CD4-positive, alpha-beta memory T cell (primary cell): ENCODE measurements around the gene PRDM5. TPM values are rescaled to one million over a fixed set of nuclear protein-coding genes. Genes with fewer than 3 reads are reported as not detected.

Source experiments
- CTCF ChIA-PET: fragments of 350-600 bp; sonication (Branson Sonifier 250); formaldehyde crosslinking; loops from one replicate; lab custom pipeline; 2021; ENCODE audit warnings: inconsistent platforms; ENCODE audit not compliant: partially characterized antibody; lab: Charles Lee
- POLR2A ChIA-PET: fragments of 350-600 bp; sonication (Branson Sonifier 250); formaldehyde crosslinking; loops from one replicate; lab custom pipeline; 2021; ENCODE audit not compliant: partially characterized antibody; lab: Charles Lee
- DNase-seq, 5 donors: peaks; one replicate each; pipeline versions ENCODE4 v3.0.0 to v3.0.0-alpha.2; 2020 to 2022; ENCODE audit warnings: mixed read lengths in 1 of 5
- H3K27ac ChIP-seq: one replicate; pipeline ENCODE4 v1.7.0; 2013; ENCODE audit warnings: low read depth, low read length
- H3K27me3 ChIP-seq: 2 replicates; pipeline ENCODE4 v1.7.0; 2013; ENCODE audit warnings: mild to moderate bottlenecking, low read length, moderate library complexity; ENCODE audit not compliant: insufficient read depth
- H3K36me3 ChIP-seq: 2 replicates; pipeline ENCODE4 v1.7.0; 2013; ENCODE audit warnings: mild to moderate bottlenecking, low read length, moderate library complexity; ENCODE audit not compliant: insufficient read depth
- H3K4me1 ChIP-seq: 2 replicates; pipeline ENCODE4 v1.7.0; 2013; ENCODE audit warnings: mild to moderate bottlenecking, low read length, moderate library complexity; ENCODE audit not compliant: insufficient read depth
- H3K4me3 ChIP-seq, 2 donors: one replicate each; pipeline ENCODE4 v1.7.0; 2013; ENCODE audit warnings: low read length in 2 of 2, mild to moderate bottlenecking in 1 of 2
- H3K9me3 ChIP-seq, 2 donors: one replicate each; pipeline ENCODE4 v1.7.0; 2013; ENCODE audit warnings: low read length in 2 of 2, control low read depth in 1 of 2; ENCODE audit not compliant: control insufficient read depth in 1 of 2
- H3K27ac Mint-ChIP-seq, 7 donors: one replicate each; pipeline ENCODE4 v1.8.0; 2020 to 2021; ENCODE audit warnings: mixed read lengths in 7 of 7, mild to moderate bottlenecking in 6 of 7, inconsistent platforms in 3 of 7, moderate library complexity in 3 of 7
- H3K27me3 Mint-ChIP-seq, 2 donors: one replicate each; pipeline ENCODE4 v1.8.0; 2020 to 2021; ENCODE audit warnings: mixed read lengths in 2 of 2
- H3K36me3 Mint-ChIP-seq, 2 donors: one replicate each; pipeline ENCODE4 v1.8.0; 2020 to 2021; ENCODE audit warnings: mixed read lengths in 2 of 2, inconsistent platforms in 1 of 2, mild to moderate bottlenecking in 1 of 2
- H3K4me1 Mint-ChIP-seq, 4 donors: one replicate each; pipeline ENCODE4 v1.8.0; 2020 to 2021; ENCODE audit warnings: mixed read lengths in 4 of 4, mild to moderate bottlenecking in 1 of 4
- H3K4me3 Mint-ChIP-seq, 8 donors: one replicate each; pipeline ENCODE4 v1.8.0; 2020 to 2021; ENCODE audit warnings: mixed read lengths in 8 of 8, mild to moderate bottlenecking in 7 of 8, moderate library complexity in 6 of 8, inconsistent platforms in 3 of 8
- H3K9me3 Mint-ChIP-seq, 8 donors: one replicate each; pipeline ENCODE4 v1.8.0; 2020 to 2021; ENCODE audit warnings: mixed read lengths in 8 of 8, mild to moderate bottlenecking in 5 of 8, inconsistent platforms in 3 of 8, moderate library complexity in 1 of 8
- intact Hi-C: fragments of 100-400 bp; cut with micrococcal nuclease; formaldehyde crosslinking; loops from one replicate; pipeline ENCODE4 v1.15.1; 2023
- polyA plus RNA-seq, 2 donors: library from polyadenylated mRNA; unstranded; fragments of 300-500 nt; fragmentation: Illumina TruSeq; gene quantifications; one replicate each; pipeline ENCODE4 v1.2.3, GENCODE V29; 2021
- total RNA-seq, 2 experiments: library from RNA; stranded (reverse); gene quantifications; one replicate each; pipeline ENCODE4 v1.2.3, GENCODE V29; 2021

The PRDM5 gene
- total and polyA plus RNA-seq, 4 experiments from 2014 or later: 0.24 to 0.84 (median 0.36) TPM

- Histone ChIP-seq H3K27me3 (no peaks in the 10 kb centered on the region), H3K27ac (no peak overlapping the region), H3K9me3 (no peaks in the 10 kb centered on the region), H3K36me3 (no peaks in the 10 kb centered on the region), H3K4me3 (no peak overlapping the region), H3K4me1 (no peaks in the 10 kb centered on the region)
- intact Hi-C loops: no loop called here
- Mint-ChIP-seq H3K4me3 (no peak overlapping the region), H3K27me3 (peaks cover 0 to 2% of the 10 kb centered on the region in 2 donors), H3K36me3 (no peaks in the 10 kb centered on the region), H3K27ac (no peak overlapping the region), H3K9me3 (peaks cover 0 to 15% (median 6%) of the 10 kb centered on the region in 8 donors), H3K4me1 (no peaks in the 10 kb centered on the region)
- DNase-seq: no peak
- CTCF ChIA-PET: no interaction called here
- POLR2A ChIA-PET: no interaction called here
These were observed 84.9 kb downstream of the PRDM5 start for GRCh38 chr4:120837656-120838055.

DNA sequence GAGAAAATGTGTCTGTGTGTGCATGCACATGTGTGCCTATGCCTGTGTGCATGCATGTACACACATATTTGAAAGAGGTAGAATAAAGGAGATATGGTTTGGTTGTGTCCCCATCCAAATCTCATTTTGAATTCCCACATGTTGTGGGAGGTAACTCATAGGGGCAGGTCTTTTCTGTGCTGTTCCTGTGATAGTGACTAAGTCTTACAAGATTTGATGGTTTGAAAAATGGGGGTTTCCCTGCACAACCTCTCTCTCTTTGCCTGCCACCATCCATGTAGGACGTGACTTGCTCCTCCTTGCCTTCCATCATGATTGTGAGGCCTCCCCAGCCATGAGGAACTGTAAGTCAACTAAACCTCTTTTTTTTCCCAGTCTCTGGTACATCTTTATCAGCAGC is 87.2 kb downstream of the PRDM5 start:
- Histone ChIP-seq H3K27ac (no peak overlapping the region), H3K27me3 (no peaks in the 10 kb centered on the region), H3K36me3 (no peaks in the 10 kb centered on the region), H3K4me3 (no peak overlapping the region), H3K4me1 (no peaks in the 10 kb centered on the region), H3K9me3 (no peaks in the 10 kb centered on the region)
- Mint-ChIP-seq H3K27ac (no peak overlapping the region), H3K36me3 (no peaks in the 10 kb centered on the region), H3K27me3 (peaks cover 0 to 5% of the 10 kb centered on the region in 2 donors), H3K9me3 (peaks cover 0 to 15% (median 6%) of the 10 kb centered on the region in 8 donors), H3K4me3 (no peak overlapping the region), H3K4me1 (no peaks in the 10 kb centered on the region)
- POLR2A ChIA-PET: no interaction called here
- DNase-seq: no peak
- CTCF ChIA-PET: no interaction called here
- intact Hi-C loops: no loop called here

GRCh38 chr4:120830204-120830603 is 92.3 kb downstream of the PRDM5 start:
- no peaks in the 10 kb centered on the region for H3K4me1 ChIP-seq
- no peak overlapping the region for H3K27ac ChIP-seq
- H3K9me3 Mint-ChIP-seq: peaks cover 0 to 15% (median 6%) of the 10 kb centered on the region in 8 donors
- H3K27me3 Mint-ChIP-seq: peaks cover 0 to 3% of the 10 kb centered on the region in 2 donors
- DNase-seq: no peak
- no peaks in the 10 kb centered on the region for H3K9me3 ChIP-seq
- H3K4me3 ChIP-seq: no peak overlapping the region
- no peaks in the 10 kb centered on the region for H3K4me1 Mint-ChIP-seq
- POLR2A ChIA-PET: no interaction called here
- no peaks in the 10 kb centered on the region for H3K36me3 ChIP-seq
- H3K27ac Mint-ChIP-seq: no peak overlapping the region
- CTCF ChIA-PET: no interaction called here
- H3K4me3 Mint-ChIP-seq: no peak overlapping the region
- H3K27me3 ChIP-seq: no peaks in the 10 kb centered on the region
- H3K36me3 Mint-ChIP-seq: no peaks in the 10 kb centered on the region
- intact Hi-C loops: no loop called here

DNA sequence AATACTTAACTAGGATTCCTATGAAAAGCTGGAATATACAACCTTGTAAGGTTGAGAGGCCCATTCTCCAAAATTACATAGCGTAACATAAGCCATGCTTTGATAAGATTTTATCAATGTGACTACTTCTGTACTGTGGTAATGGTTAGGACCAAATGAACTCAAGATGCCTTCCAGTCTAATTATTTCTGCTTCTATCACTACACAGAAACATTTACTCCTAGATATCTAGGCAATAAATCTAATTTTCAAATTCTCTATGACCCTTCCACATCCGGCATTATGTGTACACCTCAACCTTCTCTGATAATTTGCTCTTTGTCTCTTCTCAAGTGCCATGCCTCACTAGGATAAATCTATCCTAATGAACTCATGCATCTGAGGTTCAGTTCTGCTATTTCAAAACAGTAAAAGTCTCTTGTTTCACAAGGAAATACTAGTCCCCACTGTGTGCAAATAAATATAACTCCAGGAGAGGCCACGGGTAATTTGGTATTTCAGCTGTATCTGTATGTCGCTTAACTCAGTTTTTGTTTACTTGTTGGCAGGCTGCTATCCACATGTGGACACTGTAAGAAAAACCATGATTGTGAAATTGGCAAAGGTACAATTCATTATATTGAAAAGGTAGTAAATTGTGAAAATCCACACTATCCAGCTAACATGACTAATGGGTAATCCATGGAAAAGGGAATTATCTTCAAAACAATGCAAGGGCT is 93.3 kb downstream of the PRDM5 start:
- peaks cover 0 to 3% of the 10 kb centered on the region in 2 donors for H3K27me3 Mint-ChIP-seq
- no peak overlapping the region for H3K4me3 Mint-ChIP-seq
- no peaks in the 10 kb centered on the region for H3K27me3 ChIP-seq
- no peak overlapping the region for H3K27ac Mint-ChIP-seq
- H3K27ac ChIP-seq: no peak overlapping the region
- intact Hi-C loops: no loop called here
- H3K9me3 ChIP-seq: no peaks in the 10 kb centered on the region
- CTCF ChIA-PET: no interaction called here
- H3K9me3 Mint-ChIP-seq: peaks cover 0 to 9% (median 2%) of the 10 kb centered on the region in 8 donors
- DNase-seq: no peak
- no peaks in the 10 kb centered on the region for H3K4me1 Mint-ChIP-seq
- no peaks in the 10 kb centered on the region for H3K36me3 ChIP-seq
- no peaks in the 10 kb centered on the region for H3K36me3 Mint-ChIP-seq
- H3K4me1 ChIP-seq: no peaks in the 10 kb centered on the region
- POLR2A ChIA-PET: no interaction called here
- H3K4me3 ChIP-seq: no peak overlapping the region

DNA sequence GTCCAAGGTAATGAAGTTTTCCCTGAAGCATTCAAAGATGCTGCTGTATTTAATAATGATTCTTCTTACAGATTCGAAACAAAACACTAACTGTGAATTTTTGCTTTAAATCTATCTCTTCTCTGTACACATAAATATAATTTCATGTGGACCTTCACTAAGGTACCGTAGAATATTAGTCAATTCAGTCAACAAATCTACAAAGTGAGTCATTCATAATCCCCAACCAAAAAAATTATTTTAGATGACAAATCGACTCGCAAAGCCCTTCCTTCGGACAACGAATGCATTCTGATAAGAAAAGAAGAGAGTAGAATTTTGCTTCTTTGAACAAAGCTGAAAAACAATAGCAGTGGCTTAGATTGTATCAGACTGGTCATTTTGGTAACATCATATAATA is 95.7 kb downstream of the PRDM5 start:
- H3K27me3 Mint-ChIP-seq: peaks cover 0 to 3% of the 10 kb centered on the region in 2 donors
- POLR2A ChIA-PET: no interaction called here
- DNase-seq: no peak

DNA sequence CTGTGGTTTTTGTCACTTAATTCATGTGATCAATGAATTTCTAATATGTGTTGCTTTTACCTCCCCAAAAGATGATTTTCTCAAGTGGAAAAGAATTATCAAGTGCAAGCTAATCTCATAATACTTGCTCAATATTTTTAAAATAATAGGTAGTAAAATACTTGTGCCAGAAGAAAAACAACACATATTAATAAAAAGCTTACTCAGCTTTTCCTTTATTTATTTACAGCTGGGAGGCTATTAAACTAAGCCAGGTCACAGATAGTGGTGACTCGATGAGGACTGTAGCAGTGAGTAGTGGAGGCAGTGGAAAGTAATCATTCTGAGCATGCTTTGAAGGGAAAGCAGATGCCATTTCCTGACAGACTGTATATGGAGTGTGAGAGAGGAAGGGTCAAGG is 96.1 kb downstream of the PRDM5 start:
- H3K27ac ChIP-seq: no peak overlapping the region
- POLR2A ChIA-PET: no interaction called here
- Mint-ChIP-seq H3K27me3 (peaks cover 0 to 3% of the 10 kb centered on the region in 2 donors), H3K4me1 (no peaks in the 10 kb centered on the region), H3K9me3 (no peaks in the 10 kb centered on the region), H3K4me3 (no peak overlapping the region), H3K36me3 (no peaks in the 10 kb centered on the region), H3K27ac (no peak overlapping the region)
- no peaks in the 10 kb centered on the region for H3K4me1 ChIP-seq
- no peak for DNase-seq
- H3K27me3 ChIP-seq: no peaks in the 10 kb centered on the region
- intact Hi-C loops: no loop called here
- CTCF ChIA-PET: no interaction called here
- no peaks in the 10 kb centered on the region for H3K36me3 ChIP-seq
- no peak overlapping the region for H3K4me3 ChIP-seq
- H3K9me3 ChIP-seq: no peaks in the 10 kb centered on the region

More for the DNA sequence above, 95.7 kb downstream of the PRDM5 start:
- Histone ChIP-seq H3K4me3 (no peak overlapping the region), H3K27me3 (no peaks in the 10 kb centered on the region), H3K36me3 (no peaks in the 10 kb centered on the region), H3K4me1 (no peaks in the 10 kb centered on the region), H3K9me3 (no peaks in the 10 kb centered on the region), H3K27ac (no peak overlapping the region)
- H3K9me3 Mint-ChIP-seq: no peaks in the 10 kb centered on the region
- CTCF ChIA-PET: no interaction called here
- intact Hi-C loops: no loop called here
- no peak overlapping the region for H3K4me3 Mint-ChIP-seq
- H3K4me1 Mint-ChIP-seq: no peaks in the 10 kb centered on the region
- H3K27ac Mint-ChIP-seq: no peak overlapping the region
- no peaks in the 10 kb centered on the region for H3K36me3 Mint-ChIP-seq

DNA sequence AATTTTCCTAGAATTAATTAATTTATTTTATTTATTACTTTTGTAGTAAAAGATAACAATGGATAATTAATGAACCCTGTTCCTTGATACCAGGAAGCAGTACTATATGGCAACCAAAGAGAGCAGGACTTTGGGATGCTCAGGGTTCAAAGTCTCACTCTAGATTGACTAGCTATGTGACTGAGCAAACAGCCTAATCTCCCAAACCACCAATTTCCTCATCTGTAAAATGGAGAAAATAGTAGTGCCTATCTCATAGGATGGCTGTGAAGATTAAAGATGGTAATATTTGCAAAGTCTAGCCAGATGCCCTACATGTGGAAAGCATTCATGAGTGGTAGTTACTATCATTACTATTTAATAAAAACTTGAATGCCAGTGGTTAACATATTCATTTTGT is 97.6 kb downstream of the PRDM5 start:
- H3K27me3 ChIP-seq: no peaks in the 10 kb centered on the region
- H3K4me3 ChIP-seq: no peak overlapping the region
- H3K27me3 Mint-ChIP-seq: no peaks in the 10 kb centered on the region
- H3K27ac Mint-ChIP-seq: no peak overlapping the region
- DNase-seq: no peak
- H3K4me1 Mint-ChIP-seq: peaks cover 0 to under 1% (median 0%) of the 10 kb centered on the region in 4 donors
- ChIA-PET POLR2A (no interaction called here), CTCF (no interaction called here)
- no peaks in the 10 kb centered on the region for H3K9me3 Mint-ChIP-seq
- H3K36me3 Mint-ChIP-seq: no peaks in the 10 kb centered on the region
- H3K4me1 ChIP-seq: no peaks in the 10 kb centered on the region
- H3K4me3 Mint-ChIP-seq: no peak overlapping the region
- no peaks in the 10 kb centered on the region for H3K9me3 ChIP-seq
- H3K27ac ChIP-seq: no peak overlapping the region
- no peaks in the 10 kb centered on the region for H3K36me3 ChIP-seq
- intact Hi-C loops: no loop called here
